Prostate gland (tissue), 2 donors: ENCODE results near the gene ESPN.

Experiments used
- CTCF ChIP-seq, 4 experiments: fragments of 200-600 bp in 2 of 4; fragments of 450-650 bp in 2 of 4; sonication (generic) in 2 of 4; IDR thresholded peaks; 1 replicate in 3 of 4; 2 replicates in 1 of 4; pipeline ENCODE4 v1.5.1; 2016 to 2019; ENCODE audit warnings: antibody characterized with exemption in 4 of 4, mild to moderate bottlenecking in 2 of 4, moderate library complexity in 2 of 4
- POLR2A ChIP-seq: fragments of 450-650 bp; IDR thresholded peaks from one replicate; pipeline ENCODE4 v1.6.1; 2016; ENCODE audit warnings: antibody characterized with exemption, mild to moderate bottlenecking
- POLR2AphosphoS5 ChIP-seq: sonication (generic); formaldehyde crosslinking; IDR thresholded peaks from one replicate; pipeline ENCODE4 v1.6.1; 2017; ENCODE audit warnings: antibody characterized with exemption

- TF ChIP-seq CTCF (IDR thresholded peaks at IDR 0.05) = no peak
- TF ChIP-seq POLR2AphosphoS5 = no peak
- no peak for TF ChIP-seq POLR2A
These were observed 42.6 kb downstream of the ESPN start for GRCh38 chr1:6467224-6467623.
